Measurements from ENCODE around the gene DPEP1.
"Not testable (repeated sequence)": the region's sequence is repeated elsewhere in the genome, so short reads cannot be mapped to it uniquely, and the experiment has no call there.

Gene DPEP1

DNA sequence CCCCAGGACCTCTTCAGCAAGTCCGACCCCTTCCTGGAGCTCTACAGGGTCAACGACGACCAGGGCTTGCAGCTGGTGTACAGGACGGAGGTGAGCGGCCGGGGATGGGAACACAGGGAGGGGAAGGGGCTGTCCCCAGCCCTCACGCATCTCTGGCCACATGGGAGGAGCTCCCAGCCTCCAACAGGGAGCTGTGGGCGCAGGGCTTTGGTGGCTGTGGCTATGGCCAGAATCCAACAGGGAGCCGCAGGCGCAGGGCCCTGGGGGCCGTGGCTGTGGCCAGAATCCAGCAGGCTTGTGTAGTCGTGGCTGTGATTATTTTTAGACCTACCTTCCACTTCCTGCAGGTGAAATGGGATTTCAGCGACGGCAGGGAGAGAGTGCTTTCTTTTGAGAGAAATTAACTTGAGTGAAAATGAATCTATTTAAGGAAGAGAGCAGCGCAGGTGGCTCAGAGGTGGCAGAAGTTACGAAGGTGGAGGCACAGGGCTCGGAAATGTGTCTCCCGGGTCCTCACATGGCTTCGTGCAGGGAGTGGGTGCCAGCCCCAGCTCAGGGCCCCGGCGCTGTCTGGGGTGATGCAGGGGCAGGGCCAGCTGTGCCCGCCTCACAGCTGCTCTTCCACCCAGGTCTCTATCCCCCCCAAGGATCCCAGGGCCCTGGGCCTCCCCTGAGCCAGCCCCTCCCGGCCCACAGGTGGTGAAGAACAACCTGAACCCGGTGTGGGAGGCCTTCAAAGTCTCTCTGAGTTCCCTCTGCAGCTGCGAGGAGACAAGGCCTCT, 28.5 kb upstream of the DPEP1 start:
- no peak overlapping the region for H3K4me3 ChIP-seq (ENCODE audit: low read depth, low read length)
- TF ChIP-seq, protein P1, sequence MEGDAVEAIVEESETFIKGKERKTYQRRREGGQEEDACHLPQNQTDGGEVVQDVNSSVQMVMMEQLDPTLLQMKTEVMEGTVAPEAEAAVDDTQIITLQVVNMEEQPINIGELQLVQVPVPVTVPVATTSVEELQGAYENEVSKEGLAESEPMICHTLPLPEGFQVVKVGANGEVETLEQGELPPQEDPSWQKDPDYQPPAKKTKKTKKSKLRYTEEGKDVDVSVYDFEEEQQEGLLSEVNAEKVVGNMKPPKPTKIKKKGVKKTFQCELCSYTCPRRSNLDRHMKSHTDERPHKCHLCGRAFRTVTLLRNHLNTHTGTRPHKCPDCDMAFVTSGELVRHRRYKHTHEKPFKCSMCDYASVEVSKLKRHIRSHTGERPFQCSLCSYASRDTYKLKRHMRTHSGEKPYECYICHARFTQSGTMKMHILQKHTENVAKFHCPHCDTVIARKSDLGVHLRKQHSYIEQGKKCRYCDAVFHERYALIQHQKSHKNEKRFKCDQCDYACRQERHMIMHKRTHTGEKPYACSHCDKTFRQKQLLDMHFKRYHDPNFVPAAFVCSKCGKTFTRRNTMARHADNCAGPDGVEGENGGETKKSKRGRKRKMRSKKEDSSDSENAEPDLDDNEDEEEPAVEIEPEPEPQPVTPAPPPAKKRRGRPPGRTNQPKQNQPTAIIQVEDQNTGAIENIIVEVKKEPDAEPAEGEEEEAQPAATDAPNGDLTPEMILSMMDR (IDR thresholded peaks at IDR 0.05; ENCODE audit: insufficient read depth, low read depth, low read length, missing control alignments), result no peak
- DNase-seq (ENCODE audit: low read depth), result no peak

- H3K4me3 ChIP-seq (ENCODE audit: low read depth, low read length), result no peak overlapping the region
- DNase-seq (ENCODE audit: low read depth), result no peak
- TF ChIP-seq, protein P1 (IDR thresholded peaks at IDR 0.05; ENCODE audit: insufficient read depth, low read depth, low read length, missing control alignments), result no peak
Observed at GRCh38 chr16:89586218-89586617, 27.2 kb upstream of the DPEP1 start.

DNA sequence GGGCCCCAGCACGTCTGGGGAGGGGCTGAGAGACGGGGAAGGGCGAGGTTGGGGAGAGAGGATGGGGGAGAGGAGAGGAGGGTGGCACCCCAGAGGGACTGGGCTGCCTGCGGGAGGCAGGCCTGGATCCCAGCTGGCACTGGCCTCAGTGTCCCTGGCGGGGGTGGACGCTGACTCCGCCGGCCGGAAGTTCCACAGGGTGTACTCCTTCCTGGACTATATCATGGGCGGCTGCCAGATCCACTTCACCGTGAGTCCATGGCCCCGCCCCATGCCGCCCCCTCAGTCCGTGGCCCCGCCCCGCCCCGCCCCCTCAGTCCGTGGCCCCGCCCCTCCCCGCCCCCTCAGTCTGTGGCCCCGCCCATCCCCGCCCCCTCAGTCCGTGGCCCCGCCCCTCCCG, 26.6 kb upstream of the DPEP1 start:
- no peak overlapping the region for H3K4me3 ChIP-seq (ENCODE audit: low read depth, low read length)
- TF ChIP-seq, protein P1 (IDR thresholded peaks at IDR 0.05; ENCODE audit: insufficient read depth, low read depth, low read length, missing control alignments), result no peak
- DNase-seq (ENCODE audit: low read depth), result no peak

GRCh38 chr16:89587676-89588075, 25.8 kb upstream of the DPEP1 start:
- DNase-seq (ENCODE audit: low read depth); H3K4me3 ChIP-seq (ENCODE audit: low read depth, low read length): not testable (repeated sequence)

- DNase-seq (ENCODE audit: low read depth), result no peak
- no peak overlapping the region for H3K4me3 ChIP-seq (ENCODE audit: low read depth, low read length)
- TF ChIP-seq, protein P1 (IDR thresholded peaks at IDR 0.05; ENCODE audit: insufficient read depth, low read depth, low read length, missing control alignments), result no peak
Observed at GRCh38 chr16:89588413-89589109, 24.9 kb upstream of the DPEP1 start.

GRCh38 chr16:89589241-89589926, 24.1 kb upstream of the DPEP1 start:
- no peak for DNase-seq (ENCODE audit: low read depth)
- no peak overlapping the region for H3K4me3 ChIP-seq (ENCODE audit: low read depth, low read length)
- TF ChIP-seq, protein P1 (IDR thresholded peaks at IDR 0.05; ENCODE audit: insufficient read depth, low read depth, low read length, missing control alignments), result no peak

DNA sequence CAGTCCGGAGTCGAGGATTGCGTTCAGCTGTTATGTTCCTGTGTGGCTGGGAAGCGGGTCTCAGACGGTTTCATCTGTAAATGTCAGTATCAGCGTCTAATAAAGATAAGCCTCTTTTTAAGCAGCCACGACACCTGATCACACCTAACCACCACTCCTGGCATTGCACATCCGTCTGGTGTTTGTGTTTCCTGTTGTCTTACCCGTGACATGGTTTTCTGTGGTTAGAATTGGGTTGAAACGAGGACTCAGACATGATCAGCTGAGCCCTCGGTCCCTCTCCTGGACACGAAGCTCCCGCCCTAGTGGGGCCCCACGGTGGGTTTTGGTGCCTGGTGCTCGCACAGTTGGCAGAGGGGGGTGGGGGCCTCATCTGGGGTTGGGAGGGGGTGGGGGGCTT, 19.6 kb upstream of the DPEP1 start:
- no peak overlapping the region for H3K4me3 ChIP-seq (ENCODE audit: low read depth, low read length)
- TF ChIP-seq, protein P1 (IDR thresholded peaks at IDR 0.05; ENCODE audit: insufficient read depth, low read depth, low read length, missing control alignments), result no peak
- DNase-seq (ENCODE audit: low read depth), result no peak
